ENCODE results near the gene CCL4L2.
"Not testable (repeated sequence)": the region's sequence is repeated elsewhere in the genome, so short reads cannot be mapped to it uniquely, and the experiment has no call there.

The CCL4L2 gene

DNA sequence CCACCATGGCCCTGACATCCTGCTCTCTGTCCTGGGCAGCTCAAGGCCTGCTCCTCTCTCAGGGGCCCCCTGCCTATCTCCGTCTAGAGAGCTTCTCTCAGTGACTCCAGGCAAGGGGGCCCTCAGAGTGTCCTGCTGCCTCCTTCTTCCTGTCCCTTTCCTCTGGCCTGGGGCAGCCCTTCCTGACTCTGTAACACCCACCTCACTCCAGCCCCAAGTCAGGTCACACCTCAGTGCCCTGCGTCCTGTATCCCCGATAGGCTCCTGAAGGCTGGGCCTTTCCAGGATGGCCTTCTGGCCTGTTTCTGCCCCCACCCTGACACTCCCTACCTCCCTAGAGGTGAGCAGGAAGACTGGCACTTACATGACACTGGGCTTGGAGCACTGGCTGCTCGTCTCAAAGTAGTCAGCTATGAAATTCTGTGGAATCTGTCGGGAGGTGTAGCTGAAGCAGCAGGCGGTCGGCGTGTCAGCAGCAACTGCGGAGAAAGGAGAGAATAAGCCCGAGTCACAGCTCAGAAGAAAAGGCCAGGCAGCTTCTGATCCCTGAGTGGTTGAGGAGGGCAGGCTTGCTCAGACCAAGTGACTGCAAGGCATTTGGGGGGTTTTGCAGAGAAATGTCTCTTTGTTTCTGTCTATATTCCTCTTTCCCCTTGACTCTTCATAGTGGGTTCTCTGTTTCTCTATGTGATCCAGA is 15.3 kb upstream of the CCL4L2 start:
- no peak for DNase-seq (ENCODE audit: low read depth, low spot score)

DNA sequence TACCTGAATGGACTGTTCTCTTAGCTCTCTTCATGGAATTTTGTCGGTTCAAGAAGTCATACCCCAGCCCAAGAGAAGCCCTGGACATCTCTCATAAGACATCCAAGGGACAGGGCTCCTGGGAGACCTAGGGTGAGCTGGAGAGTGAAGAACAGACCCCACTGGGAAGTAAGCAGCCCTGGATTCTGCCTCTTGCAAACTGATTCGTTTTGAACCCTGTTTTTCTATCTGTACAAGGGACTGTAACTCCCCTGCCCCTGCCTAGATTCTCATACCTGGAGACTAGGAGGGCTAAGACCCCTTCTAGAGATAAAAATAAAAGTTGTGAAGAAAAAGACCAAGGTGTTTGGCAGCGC is 14.8 kb upstream of the CCL4L2 start:
- DNase-seq (ENCODE audit: low read depth, low spot score), result no peak

DNA sequence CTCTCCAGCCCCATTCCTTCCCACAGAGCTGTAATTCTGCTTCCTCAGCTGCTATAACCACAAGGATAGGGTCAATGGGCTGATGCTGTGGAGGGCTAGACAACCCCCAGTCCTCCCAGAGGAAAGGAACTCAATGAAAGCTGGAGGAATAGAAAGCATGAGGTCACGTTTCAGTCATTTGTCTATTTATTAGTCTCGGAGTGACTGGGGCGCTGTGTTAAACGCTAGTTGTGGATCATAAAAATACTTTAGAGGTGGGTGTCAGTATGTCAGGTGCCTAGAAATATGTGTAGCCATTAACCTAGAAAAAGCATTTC is 13.5 kb upstream of the CCL4L2 start:
- no peak for DNase-seq (ENCODE audit: low read depth, low spot score)

DNA sequence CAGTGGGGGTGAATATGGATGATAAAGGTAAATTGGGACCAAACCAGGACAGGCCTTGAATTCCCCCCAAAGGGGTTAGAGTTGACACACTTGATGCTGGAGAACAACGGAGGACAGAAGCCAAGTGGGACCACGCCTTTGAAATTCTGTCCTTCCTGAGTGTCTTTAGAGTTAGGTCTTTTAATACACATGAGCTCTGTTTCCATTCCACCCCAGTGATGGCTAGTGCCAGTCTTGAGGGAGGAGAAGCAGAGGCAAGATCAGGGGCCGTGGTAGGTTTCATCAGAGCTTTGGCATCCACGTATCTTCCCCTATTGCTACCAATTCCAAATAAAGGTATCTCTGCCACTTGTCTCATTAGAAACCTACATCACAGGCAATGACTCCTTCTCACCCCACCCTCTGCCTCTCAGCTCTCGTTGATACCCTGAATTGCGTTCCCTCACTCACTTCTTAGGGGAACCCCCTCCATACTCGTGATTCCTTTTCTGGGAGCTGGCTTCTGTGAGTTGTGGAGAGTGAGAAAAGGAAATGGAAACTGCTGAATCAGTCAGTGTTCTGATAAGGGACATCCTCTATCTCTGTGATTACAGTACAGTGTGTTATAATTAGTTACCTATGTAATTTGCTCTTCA is 11.9 kb upstream of the CCL4L2 start:
- no peak for DNase-seq (ENCODE audit: low read depth, low spot score)

DNA sequence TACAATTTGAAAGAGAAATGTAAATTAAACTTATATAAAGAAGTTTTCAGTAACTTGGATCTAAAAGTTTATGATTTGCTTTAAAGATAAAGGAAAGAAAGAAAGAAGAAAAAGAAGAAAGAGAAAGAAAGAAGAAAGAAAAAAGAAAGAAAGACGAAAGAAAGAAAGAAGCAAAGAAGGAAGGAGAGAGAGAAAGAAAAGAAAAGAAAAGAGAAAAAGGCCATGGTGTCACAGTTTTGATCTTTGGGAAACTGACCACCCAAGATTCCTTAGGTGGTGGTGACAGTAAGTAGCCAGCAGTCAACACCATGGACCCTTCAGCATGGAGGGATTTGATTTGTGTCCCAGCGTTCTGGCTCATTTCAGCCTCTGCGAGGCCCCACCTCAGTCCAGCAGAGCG is 9.8 kb upstream of the CCL4L2 start:
- not testable (repeated sequence) for DNase-seq (ENCODE audit: low read depth, low spot score)

DNA sequence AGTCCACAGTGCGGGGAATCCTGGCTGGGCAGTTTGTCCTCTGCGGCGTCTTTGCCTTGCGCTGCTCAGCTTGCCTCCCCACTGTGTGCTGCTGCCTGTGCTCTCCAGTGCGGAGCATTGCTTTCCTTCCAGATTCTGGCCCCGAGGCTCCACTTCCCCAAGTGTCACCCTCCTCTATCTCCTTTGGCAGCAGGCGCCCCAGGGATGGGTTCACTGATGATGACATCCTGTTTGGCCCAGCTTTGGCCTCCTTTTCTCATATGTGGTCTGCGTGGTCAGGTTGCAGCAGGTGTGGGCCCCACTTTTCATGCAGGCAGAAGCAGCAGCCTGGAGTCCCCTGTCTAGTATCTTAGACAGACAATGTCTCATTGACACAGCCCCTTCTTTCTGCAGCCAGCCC is 9.4 kb upstream of the CCL4L2 start:
- not testable (repeated sequence) for DNase-seq (ENCODE audit: low read depth, low spot score)

DNA sequence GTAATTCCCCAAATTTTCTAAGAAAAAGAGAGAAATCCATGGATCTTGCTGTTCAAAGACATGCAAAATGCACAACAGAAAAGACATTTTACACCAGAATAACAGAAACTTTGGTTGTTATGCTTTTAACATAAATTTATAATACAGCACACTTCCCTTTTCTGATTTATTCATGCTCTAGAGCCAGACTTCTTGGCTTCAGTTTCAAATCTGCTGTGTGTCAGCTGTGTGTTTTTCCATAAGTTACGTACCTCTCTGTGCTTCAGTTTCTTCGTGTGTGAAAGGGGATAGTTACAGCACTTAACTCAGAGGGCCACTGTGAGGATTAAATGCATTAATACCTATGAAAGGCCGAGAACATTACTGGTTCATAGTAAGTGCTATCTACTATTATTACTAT is 7.5 kb upstream of the CCL4L2 start:
- DNase-seq (ENCODE audit: low read depth, low spot score), result no peak

DNA sequence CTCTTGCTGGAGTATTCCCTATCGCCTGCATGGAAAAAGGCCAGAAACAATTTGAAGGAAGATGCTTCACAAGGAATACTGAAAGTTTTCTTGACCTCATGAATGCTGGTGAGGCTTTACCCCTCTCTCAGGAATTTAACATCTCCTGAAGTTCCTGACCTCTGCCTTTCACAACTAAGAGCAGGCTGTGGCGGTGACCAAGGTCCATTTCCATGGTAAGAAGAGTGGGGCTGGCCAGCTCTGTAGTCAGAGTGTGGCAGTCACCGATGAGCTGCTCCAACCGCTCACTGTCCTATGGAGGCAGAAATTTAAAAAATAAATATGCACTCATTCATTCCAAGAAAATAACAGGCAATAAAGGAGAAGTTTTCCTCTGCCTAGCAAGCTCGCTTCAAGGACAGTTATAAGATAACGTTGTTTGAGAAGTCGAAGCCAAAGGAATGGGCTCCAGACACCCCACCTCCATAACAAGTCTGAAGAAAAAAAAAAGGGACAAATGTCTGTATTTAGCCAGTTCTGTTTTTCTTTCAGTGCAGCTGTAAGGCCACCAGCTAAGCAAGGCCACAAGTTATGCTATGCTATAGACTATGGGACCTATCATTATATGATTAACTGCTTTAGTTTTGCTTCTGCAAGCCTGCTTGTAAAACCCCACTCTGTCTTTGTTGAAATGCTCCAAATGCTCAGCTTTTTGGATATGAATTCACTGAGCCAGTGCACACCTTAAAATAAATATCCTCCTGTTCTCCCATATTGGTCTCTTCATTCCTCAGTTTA is 6.0 kb upstream of the CCL4L2 start:
- DNase-seq (ENCODE audit: low read depth, low spot score), result no peak

DNA sequence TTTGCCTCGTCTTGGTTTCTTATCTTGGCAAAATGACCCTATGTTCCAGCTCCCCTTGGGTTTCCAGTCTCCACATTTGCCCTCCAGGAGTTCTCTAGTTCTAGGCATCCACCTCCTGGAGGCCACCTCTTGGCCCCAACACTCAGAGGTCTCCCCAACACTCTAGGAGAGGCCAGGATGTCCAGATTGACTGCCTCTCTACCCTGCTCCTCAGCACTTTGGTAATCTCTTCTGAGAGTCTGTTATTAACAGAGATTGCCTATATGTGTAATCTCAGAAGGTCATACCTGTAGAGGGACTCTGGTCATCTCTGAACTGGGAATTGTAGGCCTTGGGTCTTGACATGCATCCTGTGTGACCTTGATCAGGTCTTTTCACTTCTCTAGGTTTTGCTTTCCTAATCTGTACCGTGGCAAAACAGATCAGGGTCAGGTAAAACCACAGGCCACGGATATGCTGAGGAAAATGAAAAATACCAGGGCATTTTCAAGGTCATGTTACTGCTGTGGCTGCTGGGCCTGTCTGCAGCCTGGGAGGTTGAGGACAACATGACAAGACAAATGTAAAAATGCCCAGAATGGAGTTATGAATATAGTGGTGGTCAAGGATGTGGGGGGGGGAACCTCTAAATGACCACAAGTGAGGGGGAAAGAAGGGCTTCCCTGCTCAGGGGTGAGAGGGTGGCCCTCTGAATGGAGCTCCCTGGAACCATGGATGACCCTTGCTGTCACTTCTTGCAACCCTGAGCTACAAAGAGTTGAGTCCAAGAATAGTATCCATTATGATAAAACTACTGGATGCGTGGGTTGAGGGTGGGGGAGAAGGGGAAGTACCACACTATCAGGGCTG is 5.0 kb upstream of the CCL4L2 start:
- DNase-seq (ENCODE audit: low read depth, low spot score), result no peak

DNA sequence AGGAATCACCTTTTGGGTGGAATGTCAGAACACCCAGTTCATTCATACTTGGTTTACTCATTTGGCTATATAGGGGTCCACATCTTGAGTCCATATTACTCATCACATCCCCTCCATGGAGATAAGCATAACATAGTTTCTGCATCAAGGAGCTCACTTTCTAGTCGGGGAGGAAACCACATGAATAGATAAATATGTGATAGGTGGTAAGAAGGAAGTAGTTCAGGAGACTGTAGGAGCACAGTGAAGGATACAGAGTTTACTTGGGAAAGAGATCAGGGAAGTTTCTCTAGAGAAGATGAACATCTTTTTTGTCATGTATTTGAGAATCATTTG is 4.4 kb upstream of the CCL4L2 start:
- DNase-seq (ENCODE audit: low read depth, low spot score), result not testable (repeated sequence)

DNA sequence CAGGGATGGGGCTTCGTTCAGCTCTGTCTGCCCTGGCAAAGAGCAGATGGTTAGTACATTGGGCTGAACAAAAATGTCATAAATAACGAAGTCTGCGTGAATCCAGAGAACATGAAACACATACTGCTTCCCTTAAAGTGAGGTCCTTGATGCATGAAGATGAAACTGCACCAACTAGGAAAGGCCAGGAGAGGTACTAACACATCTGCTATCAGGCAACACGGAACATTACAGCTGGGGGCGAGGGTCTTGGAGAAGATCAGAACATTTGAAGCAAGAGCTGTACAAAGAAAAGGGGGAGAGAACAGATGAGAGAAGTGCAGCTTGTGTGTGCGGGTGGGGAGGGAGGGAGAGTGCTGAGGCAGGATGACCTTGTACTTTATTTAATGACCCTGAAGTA is 3.5 kb upstream of the CCL4L2 start:
- not testable (repeated sequence) for DNase-seq (ENCODE audit: low read depth, low spot score)

DNA sequence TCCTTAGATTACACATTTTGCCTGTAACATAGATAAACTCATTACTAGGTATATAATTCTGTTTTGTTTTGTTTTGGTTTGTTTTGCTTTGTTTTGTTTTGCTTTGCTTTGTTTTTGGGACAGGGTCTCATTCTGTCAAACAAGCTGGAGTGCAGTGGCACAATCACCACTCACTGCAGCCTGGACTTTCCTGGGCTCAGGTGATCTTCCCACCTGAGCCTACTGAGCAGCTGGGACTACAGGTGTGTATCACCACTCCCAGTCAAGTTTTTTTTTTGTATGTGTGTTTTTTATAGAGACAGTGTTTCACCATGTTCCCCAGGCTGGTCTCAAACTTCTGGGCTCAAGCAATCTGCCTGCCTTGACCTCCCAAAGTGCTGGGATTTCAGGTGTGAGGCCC is 1.3 kb upstream of the CCL4L2 start:
- no peak for DNase-seq (ENCODE audit: low read depth, low spot score)

DNA sequence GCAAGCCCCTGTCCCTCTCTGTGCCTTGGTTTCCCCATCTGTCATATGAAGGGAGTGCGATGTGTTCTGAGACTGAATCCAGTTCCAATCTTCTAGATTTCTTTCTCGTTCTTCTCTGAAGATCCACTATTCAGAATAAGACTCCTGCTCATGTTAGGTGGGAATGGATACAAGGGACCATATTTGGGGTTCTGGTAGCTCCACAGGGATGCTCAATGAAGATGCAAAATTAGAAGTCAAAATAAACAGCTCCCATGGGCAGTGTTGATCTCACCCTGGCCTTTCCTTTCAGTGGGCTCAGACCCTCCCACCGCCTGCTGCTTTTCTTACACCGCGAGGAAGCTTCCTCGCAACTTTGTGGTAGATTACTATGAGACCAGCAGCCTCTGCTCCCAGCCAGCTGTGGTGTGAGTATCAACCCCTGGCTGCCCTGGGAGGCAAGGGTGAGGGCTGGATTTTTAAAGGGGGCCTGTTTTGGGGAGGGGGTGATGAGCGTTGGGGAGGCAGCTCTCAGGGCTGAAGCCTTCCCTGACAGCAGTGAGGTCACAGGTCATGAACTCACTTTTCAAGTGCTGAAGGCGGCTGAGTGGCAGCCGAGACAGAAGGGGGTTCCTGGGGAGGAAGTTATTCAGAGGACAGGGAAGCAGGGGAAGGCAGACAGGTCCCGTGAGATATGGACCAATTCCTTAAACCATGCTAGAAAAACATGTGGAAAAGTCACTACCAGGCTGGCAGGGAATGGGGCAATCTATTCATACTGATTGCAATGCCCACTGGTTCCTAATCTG is 815 bp downstream of the CCL4L2 start:
- DNase-seq (ENCODE audit: low read depth, low spot score), result not testable (repeated sequence)

DNA sequence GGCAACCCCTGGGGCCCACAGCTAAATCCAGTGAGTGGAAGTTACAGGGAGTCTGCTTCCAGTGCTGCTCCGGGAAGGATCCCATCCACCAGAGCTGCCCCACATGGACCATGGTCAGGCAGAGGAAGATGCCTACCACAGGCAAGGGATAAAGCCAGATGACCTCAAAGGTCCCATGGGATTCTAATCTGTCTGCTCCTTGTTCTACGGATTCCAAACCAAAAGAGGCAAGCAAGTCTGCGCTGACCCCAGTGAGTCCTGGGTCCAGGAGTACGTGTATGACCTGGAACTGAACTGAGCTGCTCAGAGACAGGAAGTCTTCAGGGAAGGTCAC is 1.4 kb downstream of the CCL4L2 start:
- DNase-seq (ENCODE audit: low read depth, low spot score), result no peak

DNA sequence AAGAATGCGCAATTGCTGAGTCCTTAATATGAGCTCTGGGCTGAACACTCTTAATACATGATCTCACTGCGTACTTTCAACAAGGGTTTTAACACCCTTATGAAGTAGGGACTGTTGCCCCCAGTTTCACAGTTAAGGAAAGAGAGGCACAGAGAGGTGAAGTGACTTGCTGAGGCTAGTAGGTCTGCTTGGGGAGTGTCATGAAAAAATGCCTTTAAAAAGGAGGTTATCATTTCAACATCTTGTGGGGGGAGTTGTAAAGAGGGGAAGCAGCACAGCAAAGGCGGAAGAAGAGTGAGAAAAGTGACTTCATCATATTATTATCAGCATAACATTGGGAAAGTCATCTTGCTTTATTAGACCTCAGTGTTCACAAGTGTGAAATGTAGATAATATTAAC is 2.1 kb downstream of the CCL4L2 start:
- DNase-seq (ENCODE audit: low read depth, low spot score), result no peak

DNA sequence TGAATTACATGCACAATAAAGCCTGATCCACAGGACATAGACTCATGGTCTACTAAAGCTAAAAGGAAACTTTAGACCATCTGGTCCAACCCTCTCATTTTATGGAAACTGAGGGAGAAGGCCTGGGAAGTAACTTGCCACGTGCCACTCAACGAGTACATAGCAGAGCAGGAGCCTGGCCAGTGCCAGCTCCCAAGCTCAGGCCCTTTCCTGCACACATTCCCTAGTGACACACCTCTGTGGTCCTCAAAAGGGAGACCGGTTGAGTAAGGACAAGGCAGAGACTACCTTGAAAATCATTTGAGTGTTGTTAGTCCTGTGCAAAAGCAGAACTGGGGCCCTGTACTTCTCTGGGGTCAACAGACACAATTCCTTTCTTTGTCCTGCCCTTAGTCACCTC is 2.8 kb downstream of the CCL4L2 start:
- no peak for DNase-seq (ENCODE audit: low read depth, low spot score)

DNA sequence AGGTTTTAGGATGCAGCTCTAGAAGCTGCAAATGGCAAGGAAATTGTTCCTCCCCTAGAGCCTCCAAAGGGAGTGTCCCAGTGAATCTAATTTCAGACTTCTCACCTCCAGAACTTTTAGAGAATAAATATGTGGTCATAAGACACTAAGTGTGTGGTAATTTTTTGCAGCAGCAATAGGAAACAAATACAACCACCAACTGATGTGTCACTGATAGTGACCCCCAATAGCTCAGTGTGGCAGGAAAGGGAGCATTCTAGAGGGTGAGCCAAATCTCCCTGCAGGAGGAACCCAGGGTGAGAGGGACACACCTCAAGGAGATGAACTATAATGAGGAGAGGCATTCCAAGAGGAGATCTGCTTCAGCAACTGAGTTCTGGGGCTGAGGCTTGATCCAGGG is 4.1 kb downstream of the CCL4L2 start:
- DNase-seq (ENCODE audit: low read depth, low spot score), result no peak

DNA sequence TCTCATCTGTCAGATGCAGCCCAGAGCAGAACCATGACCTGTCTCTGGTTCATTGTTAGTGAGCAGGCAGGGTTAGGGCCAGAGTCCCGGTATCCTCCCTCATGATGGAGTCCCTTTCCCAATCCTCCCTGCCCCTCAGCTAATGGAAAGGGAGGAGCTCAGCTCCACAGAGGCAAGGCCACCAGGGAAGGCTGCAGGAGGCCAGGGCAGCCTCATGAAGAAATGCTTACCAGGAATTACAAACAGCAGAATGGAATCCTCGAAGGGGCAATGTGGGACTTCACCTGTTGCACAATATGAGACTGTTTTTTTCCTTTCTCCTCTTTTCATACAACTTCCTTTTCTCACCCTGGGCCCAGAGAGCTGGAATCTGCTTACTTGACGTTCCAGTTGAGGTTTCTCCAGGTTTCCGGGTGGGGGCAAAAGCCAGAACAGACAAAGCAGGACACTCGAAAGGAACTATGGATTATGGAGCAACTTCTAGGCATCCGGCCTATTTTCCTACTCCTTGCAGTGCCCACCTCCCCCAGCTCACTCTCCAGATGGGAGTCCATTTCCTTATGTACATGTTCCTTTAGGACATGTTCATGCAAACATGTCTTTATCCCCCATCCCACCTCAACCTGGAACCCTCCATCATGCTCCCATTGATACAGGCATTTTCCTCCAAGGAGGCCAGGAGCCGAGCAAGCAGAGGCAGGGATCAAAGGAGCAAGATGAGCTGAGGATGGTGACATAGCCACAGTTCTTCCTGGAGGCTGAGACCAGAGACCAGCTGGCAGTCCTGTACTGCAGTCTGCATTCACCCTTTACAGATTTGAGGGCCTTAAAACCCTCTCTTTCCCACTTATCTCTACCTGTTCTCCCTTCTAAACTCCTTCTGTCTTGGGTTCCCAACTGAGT is 4.8 kb downstream of the CCL4L2 start:
- not testable (repeated sequence) for DNase-seq (ENCODE audit: low read depth, low spot score)

DNA sequence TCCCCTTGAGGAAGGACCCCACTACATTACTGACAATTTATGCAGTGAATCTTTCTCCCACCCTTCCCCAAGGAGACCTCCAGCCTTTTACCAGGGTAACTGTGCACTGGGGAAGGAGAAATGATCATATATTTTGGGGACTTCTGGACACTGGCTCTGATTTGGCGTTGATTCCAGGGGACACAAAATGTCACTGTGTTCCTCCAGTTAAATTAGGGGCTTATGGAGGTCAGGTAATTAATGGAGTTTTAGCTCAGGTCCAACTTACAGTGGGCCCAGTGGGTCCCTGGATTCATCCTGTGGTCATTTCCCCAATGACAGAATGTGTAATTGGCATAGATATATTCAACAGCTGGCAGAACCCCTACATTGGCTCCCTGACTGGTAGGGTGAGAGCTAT is 8.7 kb downstream of the CCL4L2 start:
- not testable (repeated sequence) for DNase-seq (ENCODE audit: low read depth, low spot score)

DNA sequence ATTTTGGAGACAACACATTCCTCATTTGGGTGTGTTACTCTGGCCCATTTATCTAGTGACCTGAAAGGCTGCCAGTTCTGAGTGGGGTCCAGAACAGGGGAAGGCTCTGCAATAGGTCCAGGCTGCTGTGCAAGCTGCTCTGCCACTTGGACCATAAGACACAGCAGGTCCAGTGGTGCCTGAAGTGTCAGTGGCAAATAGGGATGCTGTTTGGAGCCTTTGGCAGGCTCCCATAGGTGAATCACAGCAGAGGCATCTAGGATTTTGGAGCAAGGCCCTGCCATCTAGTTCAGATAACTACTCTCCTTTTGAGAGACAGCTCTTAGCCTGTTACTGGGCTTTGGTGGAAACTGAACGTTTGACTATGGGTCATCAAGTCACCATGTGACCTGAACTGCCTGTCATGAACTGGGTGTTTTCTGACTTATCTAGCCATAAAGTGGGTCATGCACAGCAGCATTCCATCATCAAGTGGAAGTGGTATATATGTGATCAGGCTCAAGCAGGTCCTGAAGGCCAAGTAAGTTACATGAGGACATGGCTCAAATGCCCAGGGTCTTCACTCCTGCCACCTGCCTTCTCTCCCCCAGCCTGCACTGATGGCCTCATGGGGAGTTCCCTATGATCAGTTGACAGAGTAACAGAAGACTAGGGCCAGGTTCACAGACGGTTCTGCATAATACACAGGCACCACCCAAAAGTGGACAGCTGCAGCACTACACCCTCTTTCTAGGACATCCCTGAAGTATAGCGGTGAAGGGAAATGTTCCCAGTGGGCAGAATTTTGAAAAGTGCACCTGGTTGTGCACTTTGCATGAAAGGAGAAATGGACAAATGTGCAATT is 10.1 kb downstream of the CCL4L2 start:
- DNase-seq (ENCODE audit: low read depth, low spot score), result not testable (repeated sequence)

Measured in iPS DF 19.7 (cell line).